Loucy (cell line): Measurements from ENCODE around the gene KPNB1.

Source experiments
- EZH2phosphoT487 ChIP-seq: fragments of 200-600 bp; IDR thresholded peaks from 2 replicates; pipeline ENCODE4 v1.6.1; 2018; ENCODE audit warnings: antibody characterized with exemption, mild to moderate bottlenecking, moderate library complexity, borderline replicate concordance
- TF ChIP-seq, protein P1 (sequence below): fragments of 200-600 bp; sonication (generic); conservative IDR thresholded peaks from 2 replicates; pipeline ENCODE4 v1.5.1; 2014; ENCODE audit warnings: mild to moderate bottlenecking, antibody characterized with exemption, low read length

DNA sequence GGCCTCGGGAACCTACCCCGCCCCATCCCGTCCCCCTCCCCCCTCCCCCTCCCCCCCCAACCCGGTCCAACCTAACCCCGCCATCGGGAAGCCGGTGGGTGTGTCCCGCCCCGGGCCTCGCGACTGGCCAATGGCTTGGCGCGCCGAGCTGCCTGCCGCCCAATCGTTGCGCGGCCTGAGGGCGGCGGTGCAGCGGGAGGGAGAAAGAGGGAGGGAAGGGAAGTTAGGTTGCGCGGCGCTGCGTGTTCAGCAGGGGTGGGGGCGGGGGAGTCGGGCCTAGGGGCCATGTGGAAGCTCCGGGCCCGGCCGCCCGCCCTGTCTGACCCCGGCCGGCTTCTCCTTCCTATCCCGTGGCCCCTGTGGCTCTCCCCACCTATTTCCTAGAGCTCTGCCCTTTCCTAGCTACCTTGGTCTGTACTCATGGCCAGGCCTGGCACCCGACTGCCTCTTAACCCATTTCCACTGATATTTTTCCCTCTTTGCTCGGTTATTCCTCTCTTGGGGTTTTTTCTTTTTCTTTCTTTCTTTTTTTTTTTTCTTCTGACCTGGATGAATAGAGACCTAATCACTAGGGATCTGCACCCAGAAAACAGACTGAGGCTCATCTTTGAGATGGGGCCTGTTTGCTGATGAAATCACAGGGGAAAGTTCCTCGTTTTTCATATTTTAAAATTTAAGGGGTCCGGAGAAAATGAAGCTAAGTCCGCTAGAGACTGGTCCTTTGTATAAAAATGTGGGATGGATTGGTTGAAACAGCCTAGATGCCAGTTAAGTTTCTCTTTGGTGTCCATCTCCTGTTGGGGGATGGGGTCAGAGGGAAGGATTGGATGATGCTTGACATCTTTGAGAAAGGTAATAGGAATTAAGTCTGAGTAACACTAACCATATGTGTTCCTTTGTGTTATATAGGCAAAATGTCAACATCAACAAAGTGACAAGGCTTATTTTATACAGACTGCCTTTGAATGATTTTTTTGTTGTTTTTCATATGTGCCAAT is 1.1 kb downstream of the KPNB1 start:
- TF ChIP-seq, protein P1, sequence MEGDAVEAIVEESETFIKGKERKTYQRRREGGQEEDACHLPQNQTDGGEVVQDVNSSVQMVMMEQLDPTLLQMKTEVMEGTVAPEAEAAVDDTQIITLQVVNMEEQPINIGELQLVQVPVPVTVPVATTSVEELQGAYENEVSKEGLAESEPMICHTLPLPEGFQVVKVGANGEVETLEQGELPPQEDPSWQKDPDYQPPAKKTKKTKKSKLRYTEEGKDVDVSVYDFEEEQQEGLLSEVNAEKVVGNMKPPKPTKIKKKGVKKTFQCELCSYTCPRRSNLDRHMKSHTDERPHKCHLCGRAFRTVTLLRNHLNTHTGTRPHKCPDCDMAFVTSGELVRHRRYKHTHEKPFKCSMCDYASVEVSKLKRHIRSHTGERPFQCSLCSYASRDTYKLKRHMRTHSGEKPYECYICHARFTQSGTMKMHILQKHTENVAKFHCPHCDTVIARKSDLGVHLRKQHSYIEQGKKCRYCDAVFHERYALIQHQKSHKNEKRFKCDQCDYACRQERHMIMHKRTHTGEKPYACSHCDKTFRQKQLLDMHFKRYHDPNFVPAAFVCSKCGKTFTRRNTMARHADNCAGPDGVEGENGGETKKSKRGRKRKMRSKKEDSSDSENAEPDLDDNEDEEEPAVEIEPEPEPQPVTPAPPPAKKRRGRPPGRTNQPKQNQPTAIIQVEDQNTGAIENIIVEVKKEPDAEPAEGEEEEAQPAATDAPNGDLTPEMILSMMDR: no peak
- TF ChIP-seq EZH2phosphoT487: no peak
